Neural progenitor cell (in vitro differentiated cells): Measurements from ENCODE around the gene PITPNM3. TPM values are rescaled to one million over a fixed set of nuclear protein-coding genes. Genes with fewer than 3 reads are reported as not detected.
A peak's percentile ranks its signal among the peaks of the same experiment; 100 is the strongest.

Source experiments
- DNase-seq: peaks from one replicate; pipeline ENCODE4 v3.0.0-alpha.2; 2016; ENCODE audit warnings: low spot score
- H2AFZ ChIP-seq: fragments of 200-600 bp; sonication (generic); replicated peaks from 2 replicates; pipeline ENCODE4 v1.6.1; 2016; ENCODE audit warnings: antibody characterized with exemption
- H3F3A ChIP-seq: fragments of 200-600 bp; sonication (generic); 2 replicates; pipeline ENCODE4 v1.6.1; 2016; ENCODE audit warnings: antibody characterized with exemption, low read depth
- H3K27ac ChIP-seq: fragments of 200-600 bp; sonication (generic); 2 replicates; pipeline ENCODE4 v1.5.1; 2016; ENCODE audit warnings: mild to moderate bottlenecking
- H3K27me3 ChIP-seq: fragments of 200-600 bp; sonication (generic); 2 replicates; pipeline ENCODE4 v1.6.1; 2016; ENCODE audit warnings: mild to moderate bottlenecking, moderate library complexity
- H3K36me3 ChIP-seq: fragments of 200-600 bp; sonication (generic); 2 replicates; pipeline ENCODE4 v1.5.1; 2016
- H3K4me1 ChIP-seq: fragments of 200-600 bp; sonication (generic); 2 replicates; pipeline ENCODE4 v1.6.1; 2016; ENCODE audit warnings: mixed run types
- H3K4me2 ChIP-seq: fragments of 200-600 bp; sonication (generic); 2 replicates; pipeline ENCODE4 v1.6.1; 2016
- H3K4me3 ChIP-seq: fragments of 200-600 bp; sonication (generic); 2 replicates; pipeline ENCODE4 v1.5.1; 2016
- H3K79me2 ChIP-seq: fragments of 200-600 bp; sonication (generic); 2 replicates; pipeline ENCODE4 v1.6.1; 2016; ENCODE audit warnings: low read depth
- H3K9ac ChIP-seq: fragments of 200-600 bp; sonication (generic); 2 replicates; pipeline ENCODE4 v1.6.1; 2016
- H3K9me3 ChIP-seq: fragments of 200-600 bp; sonication (generic); 2 replicates; pipeline ENCODE4 v1.5.1; 2016; ENCODE audit warnings: low read depth
- H4K20me1 ChIP-seq: fragments of 200-600 bp; sonication (generic); 2 replicates; pipeline ENCODE4 v1.6.1; 2016; ENCODE audit warnings: low read depth
- H3K27ac Mint-ChIP-seq: 3 replicates; pipeline ENCODE4 v1.8.0; 2021; ENCODE audit warnings: mixed read lengths
- H3K27me3 Mint-ChIP-seq: 2 replicates; pipeline ENCODE4 v1.8.0; 2022; ENCODE audit warnings: low read depth, mild to moderate bottlenecking, inconsistent platforms, moderate library complexity, mixed read lengths; ENCODE audit not compliant: insufficient read depth
- H3K36me3 Mint-ChIP-seq: 3 replicates; pipeline ENCODE4 v1.8.0; 2021; ENCODE audit warnings: mixed read lengths
- H3K4me1 Mint-ChIP-seq: 3 replicates; pipeline ENCODE4 v1.8.0; 2021; ENCODE audit warnings: mixed read lengths
- H3K4me3 Mint-ChIP-seq: 3 replicates; pipeline ENCODE4 v1.8.0; 2021; ENCODE audit warnings: mild to moderate bottlenecking, moderate library complexity, mixed read lengths
- H3K9me3 Mint-ChIP-seq: 3 replicates; pipeline ENCODE4 v1.8.0; 2020; ENCODE audit warnings: mixed read lengths
- EZH2 ChIP-seq: fragments of 200-600 bp; sonication (generic); IDR thresholded peaks from 2 replicates; pipeline ENCODE4 v1.6.1; 2017; ENCODE audit warnings: antibody characterized with exemption, mild to moderate bottlenecking, moderate library complexity
- EZH2phosphoT487 ChIP-seq: fragments of 200-600 bp; sonication (generic); IDR thresholded peaks from 2 replicates; pipeline ENCODE4 v1.6.1; 2017; ENCODE audit warnings: antibody characterized with exemption
- total RNA-seq: library from RNA; depleted of rRNA; stranded (reverse); fragments of >200 nt; gene quantifications from 2 replicates; pipeline ENCODE4 v1.2.3, GENCODE V29; 2015; ENCODE audit warnings: low replicate concordance
- TF ChIP-seq, protein P1 (sequence below): fragments of 200-600 bp; sonication (generic); IDR thresholded peaks from 2 replicates; pipeline ENCODE4 v1.5.1; 2017; ENCODE audit warnings: antibody characterized with exemption, mild to moderate bottlenecking

Gene PITPNM3
- total RNA-seq, 1 donor from 2014 or later, result 2.8 TPM

- Histone ChIP-seq H3F3A (no peaks in the 10 kb centered on the region), H4K20me1 (no peaks in the 10 kb centered on the region), H3K27me3 (no peaks in the 10 kb centered on the region), H3K4me3 (no peak overlapping the region), H3K27ac (no peak overlapping the region), H3K4me2 (no peak overlapping the region), H2AFZ (no peak overlapping the region), H3K79me2 (no peaks in the 10 kb centered on the region), H3K36me3 (no peaks in the 10 kb centered on the region), H3K9ac (no peak overlapping the region), H3K9me3 (no peaks in the 10 kb centered on the region), H3K4me1 (peaks cover 24% of the 10 kb centered on the region)
- Mint-ChIP-seq H3K27ac (peak overlapping the region; percentile 70), H3K36me3 (no peaks in the 10 kb centered on the region), H3K4me3 (no peak overlapping the region), H3K27me3 (no peaks in the 10 kb centered on the region), H3K9me3 (no peaks in the 10 kb centered on the region), H3K4me1 (peaks cover 5% of the 10 kb centered on the region)
- TF ChIP-seq EZH2, result no peak
- TF ChIP-seq, protein P1, sequence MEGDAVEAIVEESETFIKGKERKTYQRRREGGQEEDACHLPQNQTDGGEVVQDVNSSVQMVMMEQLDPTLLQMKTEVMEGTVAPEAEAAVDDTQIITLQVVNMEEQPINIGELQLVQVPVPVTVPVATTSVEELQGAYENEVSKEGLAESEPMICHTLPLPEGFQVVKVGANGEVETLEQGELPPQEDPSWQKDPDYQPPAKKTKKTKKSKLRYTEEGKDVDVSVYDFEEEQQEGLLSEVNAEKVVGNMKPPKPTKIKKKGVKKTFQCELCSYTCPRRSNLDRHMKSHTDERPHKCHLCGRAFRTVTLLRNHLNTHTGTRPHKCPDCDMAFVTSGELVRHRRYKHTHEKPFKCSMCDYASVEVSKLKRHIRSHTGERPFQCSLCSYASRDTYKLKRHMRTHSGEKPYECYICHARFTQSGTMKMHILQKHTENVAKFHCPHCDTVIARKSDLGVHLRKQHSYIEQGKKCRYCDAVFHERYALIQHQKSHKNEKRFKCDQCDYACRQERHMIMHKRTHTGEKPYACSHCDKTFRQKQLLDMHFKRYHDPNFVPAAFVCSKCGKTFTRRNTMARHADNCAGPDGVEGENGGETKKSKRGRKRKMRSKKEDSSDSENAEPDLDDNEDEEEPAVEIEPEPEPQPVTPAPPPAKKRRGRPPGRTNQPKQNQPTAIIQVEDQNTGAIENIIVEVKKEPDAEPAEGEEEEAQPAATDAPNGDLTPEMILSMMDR, result no peak
- TF ChIP-seq EZH2phosphoT487, result no peak
- no peak for DNase-seq
Observed at GRCh38 chr17:6508016-6508415, 48.3 kb downstream of the PITPNM3 start.

GRCh38 chr17:6507535-6507934 lies 48.8 kb downstream of the PITPNM3 start:
- DNase-seq, result no peak
- Histone ChIP-seq H3K4me2 (no peak overlapping the region), H2AFZ (no peak overlapping the region)

GRCh38 chr17:6506679-6507231 lies 49.6 kb downstream of the PITPNM3 start:
- H3K4me3 ChIP-seq, result no peak overlapping the region
- Mint-ChIP-seq H3K27me3 (no peaks in the 10 kb centered on the region), H3K36me3 (no peaks in the 10 kb centered on the region), H3K4me1 (peaks cover 5% of the 10 kb centered on the region), H3K27ac (no peak overlapping the region), H3K4me3 (no peak overlapping the region), H3K9me3 (peaks cover 2% of the 10 kb centered on the region)
- no peak overlapping the region for H3K4me2 ChIP-seq
- no peaks in the 10 kb centered on the region for H3K36me3 ChIP-seq
- no peaks in the 10 kb centered on the region for H4K20me1 ChIP-seq
- no peaks in the 10 kb centered on the region for H3K9me3 ChIP-seq
- no peak for TF ChIP-seq EZH2
- peaks cover 24% of the 10 kb centered on the region for H3K4me1 ChIP-seq
- H3F3A ChIP-seq, result no peaks in the 10 kb centered on the region
- no peak overlapping the region for H3K27ac ChIP-seq
- no peak overlapping the region for H3K9ac ChIP-seq
- no peaks in the 10 kb centered on the region for H3K79me2 ChIP-seq
- H2AFZ ChIP-seq, result no peak overlapping the region
- DNase-seq, result no peak
- H3K27me3 ChIP-seq, result no peaks in the 10 kb centered on the region

More at GRCh38 chr17:6507535-6507934, 48.8 kb downstream of the PITPNM3 start:
- Mint-ChIP-seq H3K36me3 (no peaks in the 10 kb centered on the region), H3K4me1 (peaks cover 5% of the 10 kb centered on the region), H3K4me3 (no peak overlapping the region), H3K9me3 (no peaks in the 10 kb centered on the region), H3K27me3 (no peaks in the 10 kb centered on the region), H3K27ac (no peak overlapping the region)
- Histone ChIP-seq H3K9ac (no peak overlapping the region), H3K27ac (no peak overlapping the region), H3K9me3 (no peaks in the 10 kb centered on the region), H3K27me3 (no peaks in the 10 kb centered on the region), H3K4me1 (peaks cover 24% of the 10 kb centered on the region), H3K4me3 (no peak overlapping the region), H3F3A (no peaks in the 10 kb centered on the region), H4K20me1 (no peaks in the 10 kb centered on the region), H3K79me2 (no peaks in the 10 kb centered on the region), H3K36me3 (no peaks in the 10 kb centered on the region)
- no peak for TF ChIP-seq EZH2
- TF ChIP-seq, protein P1, result no peak
- TF ChIP-seq EZH2phosphoT487, result no peak

DNA sequence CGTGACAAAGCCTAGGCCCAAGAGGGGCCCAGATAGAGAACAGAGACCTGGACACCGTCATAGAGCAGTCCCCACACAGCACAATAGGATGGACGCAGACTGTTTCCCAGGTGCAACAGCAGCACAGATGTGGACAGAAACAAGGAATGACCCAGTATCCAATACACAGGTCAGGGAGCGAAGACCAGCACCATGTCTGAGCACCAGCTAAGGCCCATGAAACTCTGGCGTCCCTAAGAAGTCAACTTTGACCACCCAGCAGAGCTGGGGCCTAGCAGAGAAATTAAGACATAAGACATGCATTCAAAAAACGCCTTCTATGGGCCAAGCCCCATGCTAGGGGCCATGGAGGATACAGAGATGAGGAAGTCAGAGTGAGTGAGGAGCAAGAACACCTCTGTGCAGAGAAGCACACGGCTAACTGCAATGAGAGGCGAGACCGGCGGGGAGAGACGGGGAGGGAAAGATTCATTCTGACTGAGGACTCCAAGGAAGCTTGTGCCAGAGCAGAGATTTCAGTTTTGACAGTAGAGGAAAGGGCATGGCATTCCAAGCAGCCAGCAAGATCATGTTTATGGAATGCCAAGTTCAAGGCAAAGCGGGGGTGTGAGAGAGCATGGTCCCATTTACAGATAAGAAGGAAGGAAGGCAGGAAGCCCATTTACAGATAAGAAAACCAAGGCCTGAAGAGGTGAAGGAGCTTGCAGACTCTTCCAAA lies 50.8 kb downstream of the PITPNM3 start:
- no peaks in the 10 kb centered on the region for H3K27me3 ChIP-seq
- no peaks in the 10 kb centered on the region for H3K36me3 Mint-ChIP-seq
- H3K4me1 Mint-ChIP-seq, result peaks cover 5% of the 10 kb centered on the region
- H3K4me2 ChIP-seq, result no peak overlapping the region
- peaks cover 2% of the 10 kb centered on the region for H3K9me3 Mint-ChIP-seq
- no peaks in the 10 kb centered on the region for H4K20me1 ChIP-seq
- DNase-seq, result no peak
- peaks cover 4% of the 10 kb centered on the region for H3K27me3 Mint-ChIP-seq
- H3K9ac ChIP-seq, result no peak overlapping the region
- no peaks in the 10 kb centered on the region for H3K79me2 ChIP-seq
- TF ChIP-seq, protein P1, result no peak
- TF ChIP-seq EZH2, result no peak
- TF ChIP-seq EZH2phosphoT487, result no peak
- H3K4me3 ChIP-seq, result no peak overlapping the region
- no peak overlapping the region for H3K27ac Mint-ChIP-seq
- no peak overlapping the region for H2AFZ ChIP-seq
- H3K9me3 ChIP-seq, result no peaks in the 10 kb centered on the region
- H3K4me3 Mint-ChIP-seq, result no peak overlapping the region
- H3K4me1 ChIP-seq, result peaks cover 22% of the 10 kb centered on the region
- no peaks in the 10 kb centered on the region for H3F3A ChIP-seq
- no peaks in the 10 kb centered on the region for H3K36me3 ChIP-seq
- no peak overlapping the region for H3K27ac ChIP-seq
